OCI-LY1 (cell line): Measurements from ENCODE around the gene FMOD.

Experiments used
- H2AFZ ChIP-seq: fragments of 200-600 bp; sonication (generic), shearing (Covaris generic); 2 replicates; pipeline ENCODE4 v1.6.0; 2014; ENCODE audit warnings: antibody characterized with exemption, mild to moderate bottlenecking, low read length
- H3F3A ChIP-seq: fragments of 200-600 bp; sonication (generic), shearing (Covaris generic); 2 replicates; pipeline ENCODE4 v1.6.0; 2014; ENCODE audit warnings: mild to moderate bottlenecking, antibody characterized with exemption, low read length, moderate library complexity; ENCODE audit not compliant: insufficient read depth
- H3K27ac ChIP-seq: fragments of 200-600 bp; sonication (generic); 2 replicates; pipeline ENCODE4 v1.5.1; 2014; ENCODE audit warnings: low read length, mixed run types, mild to moderate bottlenecking, low read depth; ENCODE audit not compliant: poor library complexity, severe bottlenecking
- H3K27me3 ChIP-seq: fragments of 200-600 bp; sonication (generic); 2 replicates; pipeline ENCODE4 v1.6.0; 2014; ENCODE audit warnings: antibody characterized with exemption, mild to moderate bottlenecking, low read length, moderate library complexity; ENCODE audit not compliant: insufficient read depth
- H3K36me3 ChIP-seq: fragments of 200-600 bp; sonication (generic); 2 replicates; pipeline ENCODE4 v1.6.1; 2014; ENCODE audit warnings: mild to moderate bottlenecking, antibody characterized with exemption, low read length, moderate library complexity, mixed read lengths; ENCODE audit not compliant: insufficient read depth
- H3K4me1 ChIP-seq: fragments of 200-600 bp; sonication (generic); 2 replicates; pipeline ENCODE4 v1.5.1; 2014; ENCODE audit warnings: mild to moderate bottlenecking, low read length, moderate library complexity; ENCODE audit not compliant: insufficient read depth, severe bottlenecking
- H3K4me2 ChIP-seq: fragments of 200-600 bp; sonication (generic), shearing (Covaris generic); 2 replicates; pipeline ENCODE4 v1.6.1; 2014; ENCODE audit warnings: low read length
- H3K4me3 ChIP-seq: fragments of 200-600 bp; sonication (generic); 2 replicates; pipeline ENCODE4 v1.5.1; 2014; ENCODE audit warnings: low read length, low read depth, mild to moderate bottlenecking, mixed read lengths; ENCODE audit not compliant: poor library complexity, severe bottlenecking
- H3K79me2 ChIP-seq: fragments of 200-600 bp; shearing (Covaris generic); 2 replicates; pipeline ENCODE4 v1.6.1; 2016; ENCODE audit warnings: mixed run types, low read length, mixed read lengths; ENCODE audit not compliant: insufficient read depth
- H3K9ac ChIP-seq: fragments of 200-600 bp; sonication (generic), shearing (Covaris generic); 2 replicates; pipeline ENCODE4 v1.6.1; 2014; ENCODE audit warnings: mild to moderate bottlenecking, low read length, mixed read lengths
- H3K9me2 ChIP-seq: fragments of 200-600 bp; sonication (generic), shearing (Covaris generic); 2 replicates; pipeline ENCODE4 v1.6.1; 2014; ENCODE audit warnings: low read depth, mild to moderate bottlenecking, low read length, mixed read lengths
- H3K9me3 ChIP-seq: fragments of 200-600 bp; shearing (Covaris generic); 2 replicates; pipeline ENCODE4 v1.6.1; 2014; ENCODE audit warnings: low read length, mixed read lengths
- H4K20me1 ChIP-seq: fragments of 200-600 bp; sonication (generic), shearing (Covaris generic); 2 replicates; pipeline ENCODE4 v1.6.0; 2016; ENCODE audit warnings: mild to moderate bottlenecking, low read length; ENCODE audit not compliant: insufficient read depth
- CTCF ChIP-seq: fragments of 200-600 bp; sonication (generic), shearing (Covaris generic); IDR thresholded peaks from 2 replicates; pipeline ENCODE4 v1.5.1; 2017; ENCODE audit warnings: mild to moderate bottlenecking, antibody characterized with exemption, low read length, moderate library complexity, mixed read lengths
- EZH2 ChIP-seq: fragments of 200-600 bp; sonication (generic), shearing (Covaris generic); IDR thresholded peaks from 2 replicates; pipeline ENCODE4 v1.8.0; 2017; ENCODE audit warnings: borderline replicate concordance, mixed run types, mild to moderate bottlenecking, antibody characterized with exemption, low read length, moderate library complexity, mixed read lengths

FMOD gene

GRCh38 chr1:203308923-203309331, 42.0 kb downstream of the FMOD start:
- Histone ChIP-seq H3K4me3 (peak overlapping the region; percentile 97), H3K9me2 (no peaks in the 10 kb centered on the region), H3K79me2 (peaks cover 42% of the 10 kb centered on the region), H3K27ac (peak overlapping the region; percentile 99), H3K9me3 (no peaks in the 10 kb centered on the region), H3K36me3 (peaks cover 52% of the 10 kb centered on the region), H3K9ac (peak overlapping the region; percentile 99), H3K27me3 (no peaks in the 10 kb centered on the region), H3K4me1 (peaks cover 65% of the 10 kb centered on the region), H3K4me2 (peak overlapping the region; percentile 86), H4K20me1 (no peaks in the 10 kb centered on the region), H3F3A (peaks cover 53% of the 10 kb centered on the region), H2AFZ (no peak overlapping the region)
- TF ChIP-seq EZH2 (no peak), CTCF (no peak)

- TF ChIP-seq CTCF (no peak), EZH2 (no peak)
- peak overlapping the region; percentile 86 for H3K4me2 ChIP-seq
- peaks cover 51% of the 10 kb centered on the region for H3F3A ChIP-seq
- H3K9ac ChIP-seq, result peak overlapping the region; percentile 99
- peak overlapping the region; percentile 97 for H3K4me3 ChIP-seq
- H3K9me2 ChIP-seq, result no peaks in the 10 kb centered on the region
- no peak overlapping the region for H2AFZ ChIP-seq
- peaks cover 68% of the 10 kb centered on the region for H3K4me1 ChIP-seq
- no peaks in the 10 kb centered on the region for H3K27me3 ChIP-seq
- no peaks in the 10 kb centered on the region for H4K20me1 ChIP-seq
- H3K79me2 ChIP-seq, result peaks cover 44% of the 10 kb centered on the region
- H3K27ac ChIP-seq, result peak overlapping the region; percentile 99
- peaks cover 52% of the 10 kb centered on the region for H3K36me3 ChIP-seq
- no peaks in the 10 kb centered on the region for H3K9me3 ChIP-seq
These were observed 42.5 kb downstream of the FMOD start for GRCh38 chr1:203308328-203308922.

- Histone ChIP-seq H3K4me2 (peak overlapping the region; percentile 86), H3K9me3 (no peaks in the 10 kb centered on the region), H3K4me1 (peaks cover 70% of the 10 kb centered on the region), H3K27me3 (no peaks in the 10 kb centered on the region), H2AFZ (no peak overlapping the region), H3K79me2 (peaks cover 44% of the 10 kb centered on the region), H3K9me2 (no peaks in the 10 kb centered on the region), H4K20me1 (no peaks in the 10 kb centered on the region), H3K9ac (peak overlapping the region; percentile 99), H3K36me3 (peaks cover 52% of the 10 kb centered on the region), H3F3A (peaks cover 44% of the 10 kb centered on the region), H3K27ac (peak overlapping the region; percentile 99), H3K4me3 (peak overlapping the region; percentile 97)
- TF ChIP-seq EZH2, result no peak
These were observed 43.2 kb downstream of the FMOD start for GRCh38 chr1:203307641-203308126.
